A549 treated with CpdA at 1 μM for 4 hours (cell line): ENCODE measurements around the gene C5orf47. TPM values are rescaled to one million over a fixed set of nuclear protein-coding genes. Genes with fewer than 3 reads are reported as not detected.

Experiments
- total RNA-seq: library from RNA; stranded (reverse); fragments of 200-300 nt; extraction: Qiagen RNA extraction; gene quantifications from 5 replicates; pipeline ENCODE4 v1.2.3, GENCODE V29; 2022; ENCODE audit warnings: low read depth

The C5orf47 gene, protein sequence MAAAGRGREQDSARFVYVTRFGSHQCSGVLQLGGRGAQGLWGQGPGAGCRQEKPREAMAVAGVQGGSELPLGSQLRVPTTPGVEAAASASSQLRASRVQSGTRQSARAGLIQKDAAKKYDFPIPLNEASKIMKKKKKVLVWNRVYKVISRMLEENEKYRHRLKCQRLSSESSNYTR
- 0.02 TPM in 1 of 5 replicates, not detected in the others for total RNA-seq

DNA sequence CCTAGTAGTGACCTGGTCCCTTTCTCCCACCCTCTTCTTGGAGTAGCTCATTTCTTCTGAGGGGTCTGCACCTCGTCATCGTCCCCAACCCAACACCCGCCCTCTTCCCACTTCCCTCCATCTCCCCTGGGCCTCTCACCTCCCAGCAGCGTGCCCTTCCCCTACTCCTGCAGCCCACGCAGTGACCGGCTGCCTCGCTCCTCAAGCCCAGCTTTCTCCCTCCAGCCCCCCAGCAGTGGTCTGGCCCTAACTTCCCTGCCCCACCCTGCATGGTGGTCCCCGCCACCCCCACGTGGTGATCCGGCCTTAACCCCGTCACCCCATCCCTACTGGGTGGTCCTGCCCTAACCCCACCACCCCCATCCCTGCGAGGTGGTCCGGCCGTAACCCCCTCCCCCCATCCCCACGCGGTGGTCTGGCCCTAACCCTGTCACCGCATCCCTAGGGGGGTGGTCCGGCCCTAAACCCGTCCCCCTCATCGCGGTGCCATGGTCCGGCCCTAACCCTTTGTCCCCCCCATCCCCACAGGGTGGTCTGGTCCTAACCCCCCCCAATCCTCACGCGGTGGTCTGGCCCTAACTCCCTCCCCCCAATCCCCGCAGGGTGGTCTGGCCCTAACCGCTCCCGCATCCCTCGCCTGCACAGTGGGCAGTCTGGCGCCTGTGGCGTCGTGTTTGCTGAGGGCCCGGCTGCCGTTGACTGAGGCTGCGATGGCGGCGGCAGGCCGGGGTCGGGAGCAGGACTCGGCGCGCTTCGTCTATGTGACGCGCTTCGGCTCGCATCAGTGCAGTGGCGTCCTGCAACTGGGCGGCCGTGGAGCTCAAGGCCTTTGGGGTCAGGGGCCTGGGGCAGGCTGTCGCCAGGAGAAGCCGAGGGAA lies at the start of gene C5orf47:
TSS of gene C5orf47 (plus strand) at position 617 of the 878 bp plus-strand sequence. CDS start at position 711, 94 bp downstream.

DNA sequence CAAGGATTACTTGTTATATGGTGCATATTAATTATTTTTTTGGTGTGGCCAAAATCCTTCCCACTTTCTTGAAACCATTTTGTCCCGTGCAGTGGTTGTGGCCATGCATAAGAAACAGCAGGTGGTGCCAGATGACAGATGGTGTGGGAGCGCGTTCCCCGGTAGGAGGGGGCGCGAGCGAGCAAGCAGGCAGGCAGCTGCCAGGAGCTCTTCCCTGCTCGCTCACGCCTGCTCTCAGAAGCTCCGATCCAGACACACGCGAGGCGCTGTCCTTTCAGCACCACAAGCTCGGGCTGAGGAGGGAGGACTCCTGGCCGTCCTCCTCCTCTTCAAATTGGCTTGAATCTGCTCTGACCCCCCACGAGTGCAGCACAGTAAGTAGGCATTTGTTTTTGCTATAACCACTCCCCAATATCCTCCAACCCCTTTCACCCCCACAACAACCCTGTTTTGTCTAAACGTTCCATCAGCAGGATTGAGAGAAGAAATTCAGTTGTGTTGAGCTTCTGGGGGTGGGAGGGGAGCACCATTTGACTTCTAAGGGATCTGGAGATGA lies 56.6 kb downstream of the C5orf47 start, which contains the start of gene NSG2:
TSS of gene NSG2 (plus strand) at position 237 of the 556 bp plus-strand sequence. CDS start 1,050 bp downstream, outside the sequence.

Other genes with a start within 250 kb of the C5orf47 start
- 5.2 to 9.7 TPM (median 8.0 TPM) in 5 replicates for gene CPEB4, start 100.8 kb upstream of the C5orf47 start, total RNA-seq
- 0.10 TPM in 1 of 5 replicates, not detected in the others for gene NSG2, start 56.5 kb downstream of the C5orf47 start, total RNA-seq